Tibial nerve (tissue), 4 donors: ENCODE data around the gene CDH13. TPM values are rescaled to one million over a fixed set of nuclear protein-coding genes. Genes with fewer than 3 reads are reported as not detected.

Experiments used
- DNase-seq, 2 donors: peaks; one replicate each; pipeline ENCODE4 v3.0.0-alpha.2; 2019; ENCODE audit warnings: low spot score in 2 of 2
- H3K27ac ChIP-seq, 4 donors: fragments of 200-600 bp; sonication (generic) in 3 of 4; one replicate each; pipeline ENCODE4 v1.5.1; 2017 to 2019; ENCODE audit warnings: mild to moderate bottlenecking in 1 of 4
- H3K27me3 ChIP-seq, 2 donors: fragments of 200-600 bp; sonication (generic) in 1 of 2; one replicate each; pipeline versions ENCODE4 v1.5.1 to v1.6.0; 2017 to 2019
- H3K36me3 ChIP-seq, 3 donors: fragments of 200-600 bp; sonication (generic); one replicate each; pipeline ENCODE4 v1.5.1; 2018 to 2019
- H3K4me1 ChIP-seq, 4 donors: fragments of 200-600 bp; sonication (generic) in 3 of 4; one replicate each; pipeline ENCODE4 v1.5.1; 2017 to 2019
- H3K4me3 ChIP-seq, 4 donors: fragments of 200-600 bp; sonication (generic) in 3 of 4; one replicate each; pipeline ENCODE4 v1.5.1; 2017 to 2019; ENCODE audit warnings: mild to moderate bottlenecking in 1 of 4, moderate library complexity in 1 of 4
- H3K9me3 ChIP-seq, 4 donors: fragments of 200-600 bp; sonication (generic) in 3 of 4; one replicate each; pipeline ENCODE4 v1.5.1; 2017 to 2019
- EP300 ChIP-seq, 2 donors: sonication (generic); formaldehyde crosslinking; IDR thresholded peaks; one replicate each; pipeline ENCODE4 v1.6.1; 2017; ENCODE audit warnings: antibody characterized with exemption in 2 of 2, mild to moderate bottlenecking in 1 of 2
- POLR2A ChIP-seq, 2 donors: fragments of 450-650 bp; IDR thresholded peaks; one replicate each; pipeline ENCODE4 v1.6.1; 2017; ENCODE audit warnings: antibody characterized with exemption in 2 of 2, mild to moderate bottlenecking in 2 of 2, moderate library complexity in 2 of 2
- WGBS, 2 donors: methylation state at CpG; one replicate each; pipeline ENCODE4 v1.1.5; 2018; 5-methylcytosine and 5-hydroxymethylcytosine counted together
- total RNA-seq, 4 donors: library from RNA; depleted of rRNA; stranded (reverse); fragments of >200 nt; gene quantifications; one replicate each; pipeline ENCODE4 v1.1.0, GENCODE V29; 2016
- TF ChIP-seq, protein P1 (sequence below), 5 experiments: fragments of 200-600 bp in 3 of 5; fragments of 450-650 bp in 2 of 5; sonication (generic) in 3 of 5; IDR thresholded peaks; one replicate each; pipeline ENCODE4 v1.5.1; 2016 to 2019; ENCODE audit warnings: antibody characterized with exemption in 5 of 5, mild to moderate bottlenecking in 3 of 5, moderate library complexity in 2 of 5

The CDH13 gene
- total RNA-seq, 4 donors from 2014 or later: 4.1 to 14.4 (median 5.8) TPM

- Histone ChIP-seq H3K27ac (no peak overlapping the region), H3K4me1 (peaks cover 0 to 5% (median 0%) of the 10 kb centered on the region in 4 donors), H3K27me3 (no peaks in the 10 kb centered on the region), H3K36me3 (no peaks in the 10 kb centered on the region), H3K4me3 (no peak overlapping the region), H3K9me3 (no peaks in the 10 kb centered on the region)
- DNase-seq: no peak
- TF ChIP-seq EP300 (IDR thresholded peaks at IDR 0.05): no peak
- no peak for TF ChIP-seq POLR2A (IDR thresholded peaks at IDR 0.05)
- TF ChIP-seq, protein P1, sequence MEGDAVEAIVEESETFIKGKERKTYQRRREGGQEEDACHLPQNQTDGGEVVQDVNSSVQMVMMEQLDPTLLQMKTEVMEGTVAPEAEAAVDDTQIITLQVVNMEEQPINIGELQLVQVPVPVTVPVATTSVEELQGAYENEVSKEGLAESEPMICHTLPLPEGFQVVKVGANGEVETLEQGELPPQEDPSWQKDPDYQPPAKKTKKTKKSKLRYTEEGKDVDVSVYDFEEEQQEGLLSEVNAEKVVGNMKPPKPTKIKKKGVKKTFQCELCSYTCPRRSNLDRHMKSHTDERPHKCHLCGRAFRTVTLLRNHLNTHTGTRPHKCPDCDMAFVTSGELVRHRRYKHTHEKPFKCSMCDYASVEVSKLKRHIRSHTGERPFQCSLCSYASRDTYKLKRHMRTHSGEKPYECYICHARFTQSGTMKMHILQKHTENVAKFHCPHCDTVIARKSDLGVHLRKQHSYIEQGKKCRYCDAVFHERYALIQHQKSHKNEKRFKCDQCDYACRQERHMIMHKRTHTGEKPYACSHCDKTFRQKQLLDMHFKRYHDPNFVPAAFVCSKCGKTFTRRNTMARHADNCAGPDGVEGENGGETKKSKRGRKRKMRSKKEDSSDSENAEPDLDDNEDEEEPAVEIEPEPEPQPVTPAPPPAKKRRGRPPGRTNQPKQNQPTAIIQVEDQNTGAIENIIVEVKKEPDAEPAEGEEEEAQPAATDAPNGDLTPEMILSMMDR (IDR thresholded peaks at IDR 0.05): no peak
- WGBS, 2 donors: 91 to 99% methylated on average over 2 of the region's 2 CpGs
These were observed 272.2 kb downstream of the CDH13 start for GRCh38 chr16:82899006-82899405.

DNA sequence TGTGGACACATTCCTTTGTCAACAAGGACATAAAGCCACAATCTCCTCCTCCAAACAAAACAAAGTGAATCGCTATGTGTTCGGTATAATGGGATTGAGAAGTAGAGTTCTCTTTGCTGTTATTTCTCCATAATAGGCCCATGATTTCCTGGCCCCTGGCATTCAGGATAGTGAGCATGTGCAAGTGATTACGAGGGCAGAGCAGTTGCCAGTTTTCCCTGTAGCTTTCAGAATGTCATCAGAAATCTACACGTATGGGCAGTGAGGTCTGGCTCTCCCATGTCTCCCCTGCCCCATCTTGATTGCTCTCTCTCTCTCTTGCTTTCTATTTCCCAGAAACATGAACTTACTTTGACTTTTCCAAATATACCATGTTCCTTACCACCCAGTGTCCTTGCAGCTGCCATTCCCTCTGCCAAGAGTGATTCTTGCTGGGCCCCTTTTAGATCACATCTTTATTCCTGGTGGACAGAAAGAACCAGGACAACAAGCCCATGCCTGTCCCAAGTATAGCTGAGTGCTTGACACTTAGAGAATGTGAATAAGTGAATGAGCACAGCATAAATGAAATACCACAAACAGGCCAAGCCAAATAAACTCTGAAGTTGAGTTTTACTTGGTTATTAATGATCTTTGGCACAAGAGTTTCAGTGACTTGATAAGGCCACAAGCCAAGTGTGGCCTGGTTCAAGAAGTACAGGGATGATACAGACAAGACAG lies 273.1 kb downstream of the CDH13 start:
- Histone ChIP-seq H3K36me3 (no peaks in the 10 kb centered on the region), H3K27me3 (no peaks in the 10 kb centered on the region), H3K4me3 (no peak overlapping the region), H3K27ac (no peak overlapping the region), H3K9me3 (no peaks in the 10 kb centered on the region), H3K4me1 (peaks cover 0 to 5% (median 0%) of the 10 kb centered on the region in 4 donors)
- no peak for DNase-seq
- TF ChIP-seq EP300 (IDR thresholded peaks at IDR 0.05): no peak
- TF ChIP-seq POLR2A (IDR thresholded peaks at IDR 0.05): no peak
- TF ChIP-seq, protein P1 (IDR thresholded peaks at IDR 0.05): no peak
- 80 to 83% methylated on average over 4 of the region's 4 CpGs for WGBS, 2 donors

DNA sequence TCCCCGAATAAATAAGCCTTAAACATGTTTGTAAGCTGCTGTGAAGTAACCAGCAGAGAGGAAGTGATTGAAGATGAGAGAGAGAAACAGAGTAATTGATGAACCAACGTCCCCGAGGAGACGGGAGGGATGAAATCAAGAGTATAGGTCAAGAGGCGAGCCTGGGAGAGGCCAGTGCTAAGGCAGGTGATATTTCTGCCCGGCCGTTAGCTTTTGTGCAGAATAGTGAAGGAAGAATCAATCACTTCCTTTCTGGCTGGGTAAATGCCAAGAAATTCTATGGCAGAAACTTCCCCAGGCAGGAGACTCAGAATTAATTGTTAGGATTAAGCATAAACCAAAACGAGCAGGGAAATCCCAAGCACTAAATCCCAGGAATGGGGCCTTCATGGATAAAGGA lies 273.8 kb downstream of the CDH13 start:
- H3K4me3 ChIP-seq: no peak overlapping the region
- TF ChIP-seq EP300 (IDR thresholded peaks at IDR 0.05) (no peak), POLR2A (IDR thresholded peaks at IDR 0.05) (no peak)
- TF ChIP-seq, protein P1 (IDR thresholded peaks at IDR 0.05): no peak
- no peaks in the 10 kb centered on the region for H3K36me3 ChIP-seq
- no peak for DNase-seq
- H3K27ac ChIP-seq: no peak overlapping the region
- whole genome bisulfite sequencing, 2 donors: 54% methylated on average over 8 of the region's 8 CpGs
- H3K27me3 ChIP-seq: no peaks in the 10 kb centered on the region
- no peaks in the 10 kb centered on the region for H3K9me3 ChIP-seq
- H3K4me1 ChIP-seq: peaks cover 0 to 5% (median 0%) of the 10 kb centered on the region in 4 donors

GRCh38 chr16:82911925-82912324 lies 285.2 kb downstream of the CDH13 start:
- WGBS, 2 donors: 62 to 79% methylated on average over 10 of the region's 10 CpGs
- no peaks in the 10 kb centered on the region for H3K36me3 ChIP-seq
- H3K9me3 ChIP-seq: no peaks in the 10 kb centered on the region
- H3K27me3 ChIP-seq: no peaks in the 10 kb centered on the region
- H3K27ac ChIP-seq: no peak overlapping the region
- TF ChIP-seq EP300 (IDR thresholded peaks at IDR 0.05) (no peak), POLR2A (IDR thresholded peaks at IDR 0.05) (no peak)
- TF ChIP-seq, protein P1 (IDR thresholded peaks at IDR 0.05): no peak
- no peaks in the 10 kb centered on the region for H3K4me1 ChIP-seq
- no peak overlapping the region for H3K4me3 ChIP-seq
- DNase-seq: no peak

- Histone ChIP-seq H3K27me3 (no peaks in the 10 kb centered on the region), H3K9me3 (no peaks in the 10 kb centered on the region), H3K36me3 (no peaks in the 10 kb centered on the region), H3K4me3 (no peak overlapping the region), H3K4me1 (no peaks in the 10 kb centered on the region), H3K27ac (no peak overlapping the region)
- DNase-seq: no peak
- TF ChIP-seq EP300 (IDR thresholded peaks at IDR 0.05) (no peak), POLR2A (IDR thresholded peaks at IDR 0.05) (no peak)
- TF ChIP-seq, protein P1 (IDR thresholded peaks at IDR 0.05): no peak
- WGBS, 2 donors: 67 to 72% methylated on average over 9 of the region's 9 CpGs
These were observed 288.5 kb downstream of the CDH13 start for GRCh38 chr16:82915139-82915824.
